Body of pancreas (tissue), 4 donors: ENCODE measurements around the gene OR52E2.

ENCODE experiments used
- POLR2A ChIP-seq, 3 donors: fragments of 450-650 bp; IDR thresholded peaks; one replicate each; pipeline ENCODE4 v1.6.1; 2016; ENCODE audit warnings: antibody characterized with exemption in 3 of 3, mild to moderate bottlenecking in 2 of 3
- TF ChIP-seq, protein P1 (sequence below), 7 experiments: fragments of 450-650 bp in 4 of 7; fragments of 200-600 bp in 3 of 7; sonication (generic) in 3 of 7; IDR thresholded peaks; one replicate each; pipeline ENCODE4 v1.5.1; 2016 to 2019; ENCODE audit warnings: antibody characterized with exemption in 7 of 7

DNA sequence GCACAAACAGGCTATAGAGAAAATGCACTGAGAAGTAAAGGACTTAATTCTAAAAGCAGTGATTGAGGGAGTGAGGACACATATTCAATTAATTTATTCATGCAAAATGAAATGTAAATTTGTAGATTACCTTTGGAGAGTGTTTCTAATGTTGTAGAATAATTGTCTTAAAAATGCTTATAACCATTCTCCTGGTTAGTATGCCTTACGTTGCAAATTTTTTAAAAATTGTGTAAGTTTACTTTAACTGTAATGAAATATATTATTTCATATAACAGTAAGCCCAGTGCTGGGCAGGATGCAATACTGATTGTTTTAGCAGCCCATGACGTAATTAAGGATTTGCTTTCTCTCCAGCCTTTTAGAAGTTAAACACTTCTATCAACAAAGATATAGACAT lies 36.6 kb upstream of the OR52E2 start:
- TF ChIP-seq, protein P1, sequence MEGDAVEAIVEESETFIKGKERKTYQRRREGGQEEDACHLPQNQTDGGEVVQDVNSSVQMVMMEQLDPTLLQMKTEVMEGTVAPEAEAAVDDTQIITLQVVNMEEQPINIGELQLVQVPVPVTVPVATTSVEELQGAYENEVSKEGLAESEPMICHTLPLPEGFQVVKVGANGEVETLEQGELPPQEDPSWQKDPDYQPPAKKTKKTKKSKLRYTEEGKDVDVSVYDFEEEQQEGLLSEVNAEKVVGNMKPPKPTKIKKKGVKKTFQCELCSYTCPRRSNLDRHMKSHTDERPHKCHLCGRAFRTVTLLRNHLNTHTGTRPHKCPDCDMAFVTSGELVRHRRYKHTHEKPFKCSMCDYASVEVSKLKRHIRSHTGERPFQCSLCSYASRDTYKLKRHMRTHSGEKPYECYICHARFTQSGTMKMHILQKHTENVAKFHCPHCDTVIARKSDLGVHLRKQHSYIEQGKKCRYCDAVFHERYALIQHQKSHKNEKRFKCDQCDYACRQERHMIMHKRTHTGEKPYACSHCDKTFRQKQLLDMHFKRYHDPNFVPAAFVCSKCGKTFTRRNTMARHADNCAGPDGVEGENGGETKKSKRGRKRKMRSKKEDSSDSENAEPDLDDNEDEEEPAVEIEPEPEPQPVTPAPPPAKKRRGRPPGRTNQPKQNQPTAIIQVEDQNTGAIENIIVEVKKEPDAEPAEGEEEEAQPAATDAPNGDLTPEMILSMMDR (IDR thresholded peaks at IDR 0.05), result no peak
- TF ChIP-seq POLR2A (IDR thresholded peaks at IDR 0.05), result no peak
